D721Med (cell line): ENCODE measurements around the gene RAB29.

ENCODE experiments used
- DNase-seq: peaks from one replicate; pipeline ENCODE4 v3.0.0; 2011; ENCODE audit warnings: low spot score; ENCODE audit not compliant: insufficient read length
- FAIRE-seq: peaks from 2 replicates; lab custom pipeline; 2011; peaks lifted over from hg19 to GRCh38; lab: Jason Lieb, UNC
- TF ChIP-seq, protein P1 (sequence below): IDR thresholded peaks from 2 replicates; pipeline ENCODE4 v1.5.1; 2012; ENCODE audit warnings: mild to moderate bottlenecking, control low read depth; ENCODE audit not compliant: insufficient read depth; ENCODE audit errors: missing control alignments

RAB29 gene

DNA sequence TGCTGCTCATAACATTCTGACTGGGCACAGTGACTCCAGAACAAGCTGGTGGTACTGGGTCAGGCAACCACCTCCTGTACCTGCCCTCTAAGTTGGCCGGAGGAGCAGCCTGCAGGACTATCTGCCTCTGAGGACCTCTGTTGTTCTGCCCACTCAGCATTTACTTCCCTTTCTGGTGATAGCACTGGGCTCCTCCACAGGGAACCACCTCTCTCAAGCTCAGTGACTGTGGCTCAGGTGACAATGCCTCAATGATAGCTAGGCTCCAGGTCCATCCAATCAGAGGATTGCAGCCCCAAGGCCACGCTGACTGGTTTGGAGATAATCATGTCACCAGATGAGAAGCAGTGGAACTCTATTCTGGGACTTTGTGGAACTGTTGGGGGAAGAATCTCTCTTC lies 21.9 kb upstream of the RAB29 start:
- DNase-seq: no peak
- no peak for FAIRE-seq
- TF ChIP-seq, protein P1, sequence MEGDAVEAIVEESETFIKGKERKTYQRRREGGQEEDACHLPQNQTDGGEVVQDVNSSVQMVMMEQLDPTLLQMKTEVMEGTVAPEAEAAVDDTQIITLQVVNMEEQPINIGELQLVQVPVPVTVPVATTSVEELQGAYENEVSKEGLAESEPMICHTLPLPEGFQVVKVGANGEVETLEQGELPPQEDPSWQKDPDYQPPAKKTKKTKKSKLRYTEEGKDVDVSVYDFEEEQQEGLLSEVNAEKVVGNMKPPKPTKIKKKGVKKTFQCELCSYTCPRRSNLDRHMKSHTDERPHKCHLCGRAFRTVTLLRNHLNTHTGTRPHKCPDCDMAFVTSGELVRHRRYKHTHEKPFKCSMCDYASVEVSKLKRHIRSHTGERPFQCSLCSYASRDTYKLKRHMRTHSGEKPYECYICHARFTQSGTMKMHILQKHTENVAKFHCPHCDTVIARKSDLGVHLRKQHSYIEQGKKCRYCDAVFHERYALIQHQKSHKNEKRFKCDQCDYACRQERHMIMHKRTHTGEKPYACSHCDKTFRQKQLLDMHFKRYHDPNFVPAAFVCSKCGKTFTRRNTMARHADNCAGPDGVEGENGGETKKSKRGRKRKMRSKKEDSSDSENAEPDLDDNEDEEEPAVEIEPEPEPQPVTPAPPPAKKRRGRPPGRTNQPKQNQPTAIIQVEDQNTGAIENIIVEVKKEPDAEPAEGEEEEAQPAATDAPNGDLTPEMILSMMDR: no peak

DNA sequence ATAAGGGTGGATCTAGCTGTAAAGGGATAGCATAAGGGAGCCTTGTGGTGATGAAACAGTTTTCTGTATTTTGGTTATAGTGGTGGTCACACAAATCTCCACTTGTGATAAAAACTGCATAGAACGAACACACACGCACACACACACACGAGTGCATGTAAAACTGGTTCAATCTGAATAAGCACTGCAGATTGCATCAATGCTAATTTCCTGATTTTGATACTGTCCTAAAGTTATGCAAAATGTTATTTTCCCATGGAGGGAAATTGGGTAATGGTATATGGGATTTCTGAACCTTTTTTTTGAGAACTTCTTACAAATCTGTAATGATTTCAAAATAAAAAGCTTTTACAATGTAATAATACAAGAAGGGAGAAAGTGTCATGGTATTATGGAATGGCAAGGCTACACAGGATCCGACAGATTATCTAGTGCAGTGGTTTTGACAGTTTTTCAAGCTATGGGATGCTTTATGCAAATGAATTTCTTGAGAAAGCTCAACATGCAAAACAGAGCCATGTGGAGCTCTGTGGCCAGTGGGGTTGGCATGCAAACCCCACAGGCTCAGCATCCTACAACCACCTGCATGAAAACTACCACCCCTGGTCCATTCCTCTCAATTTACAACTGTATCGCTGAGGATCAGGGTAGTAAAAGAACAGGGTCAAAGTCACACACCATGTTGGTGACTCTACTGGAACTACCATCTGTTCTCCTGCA lies 18.9 kb upstream of the RAB29 start:
- no peak for FAIRE-seq
- DNase-seq: no peak
- TF ChIP-seq, protein P1: no peak

DNA sequence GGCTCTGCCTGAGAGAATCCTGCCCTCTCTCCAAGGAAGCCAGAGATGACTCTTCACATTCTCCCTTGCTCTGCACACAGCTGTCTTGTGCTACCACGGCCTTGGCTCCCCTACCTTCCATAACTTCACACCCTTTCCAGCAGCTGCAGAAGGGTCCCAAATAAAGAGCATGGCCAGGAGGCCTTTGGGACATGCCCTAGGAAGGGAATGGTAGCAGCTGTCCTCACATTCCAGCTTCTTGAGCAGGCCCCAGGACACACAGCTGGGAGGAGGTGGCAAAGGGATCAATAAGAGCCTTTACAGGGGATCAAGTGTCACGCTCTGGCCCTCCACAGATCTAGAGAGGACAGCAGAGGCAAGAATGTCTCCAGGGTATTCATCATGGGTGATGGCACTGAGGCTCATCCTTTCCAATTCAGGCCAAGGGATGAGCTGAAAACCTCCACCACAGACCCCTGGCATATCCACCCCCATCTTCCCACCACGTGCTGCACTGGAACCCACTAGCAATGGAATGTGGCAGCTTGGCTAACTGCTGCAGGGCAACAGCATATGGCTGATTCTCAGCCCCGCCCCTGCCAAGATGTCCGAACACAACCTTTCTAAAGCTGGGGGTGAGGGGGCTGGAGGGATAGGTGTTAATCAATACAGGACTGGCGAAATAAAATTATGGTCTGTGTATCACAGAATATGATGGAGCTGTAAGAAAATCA lies 17.8 kb upstream of the RAB29 start:
- TF ChIP-seq, protein P1: no peak
- DNase-seq (no peak), FAIRE-seq (no peak)

DNA sequence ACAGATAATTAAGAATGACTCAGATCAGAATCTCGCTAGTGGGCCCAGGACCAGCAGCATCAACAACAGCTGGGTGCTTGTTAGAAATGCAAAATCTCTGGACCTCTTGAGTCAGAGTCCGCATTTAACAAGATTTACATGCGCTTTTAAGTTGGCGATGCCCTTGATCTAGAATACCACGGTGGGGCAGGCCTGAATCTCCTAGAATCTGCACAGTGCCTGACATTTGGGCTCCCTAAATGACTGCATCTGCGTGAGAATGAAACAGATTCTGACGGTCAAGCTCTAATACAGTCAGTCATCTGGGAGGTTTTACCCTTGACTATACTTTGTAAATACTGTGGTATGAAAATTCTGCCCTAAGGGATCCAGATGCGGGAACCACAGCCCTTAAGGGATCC lies 17.2 kb upstream of the RAB29 start:
- TF ChIP-seq, protein P1: no peak
- FAIRE-seq (no peak), DNase-seq (no peak)

DNA sequence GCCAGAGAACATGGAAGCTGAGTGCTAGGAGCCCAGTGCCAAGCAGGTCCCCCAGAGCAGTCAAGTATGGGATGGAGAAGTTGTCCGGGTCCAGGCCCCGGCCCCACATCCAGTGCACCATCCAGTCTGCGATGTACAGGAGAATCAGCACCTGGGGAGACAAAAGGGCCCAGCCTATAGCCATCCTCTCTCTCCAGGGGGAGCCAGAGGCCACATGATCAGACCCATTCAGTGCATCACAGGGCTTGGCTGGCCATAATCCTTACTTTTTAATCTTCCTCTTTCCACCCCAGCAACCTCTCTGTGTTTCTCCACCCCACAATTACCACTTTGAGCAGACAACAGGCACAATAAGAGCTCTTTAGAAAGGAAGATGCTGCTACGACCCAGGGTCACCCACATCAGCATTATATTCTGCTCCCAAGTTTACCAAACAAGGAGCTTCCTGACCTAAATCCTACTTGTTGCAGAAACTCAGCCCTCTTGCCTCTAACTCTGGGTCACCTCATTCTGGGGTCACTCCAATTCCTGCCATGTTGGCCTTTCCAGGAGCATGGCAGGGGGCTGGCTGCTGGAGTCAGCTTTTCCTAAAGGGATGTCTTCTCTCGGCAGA lies 16.4 kb upstream of the RAB29 start:
- TF ChIP-seq, protein P1: peak; percentile 91
- DNase-seq: peak; percentile 83
- FAIRE-seq: peak; percentile 61

DNA sequence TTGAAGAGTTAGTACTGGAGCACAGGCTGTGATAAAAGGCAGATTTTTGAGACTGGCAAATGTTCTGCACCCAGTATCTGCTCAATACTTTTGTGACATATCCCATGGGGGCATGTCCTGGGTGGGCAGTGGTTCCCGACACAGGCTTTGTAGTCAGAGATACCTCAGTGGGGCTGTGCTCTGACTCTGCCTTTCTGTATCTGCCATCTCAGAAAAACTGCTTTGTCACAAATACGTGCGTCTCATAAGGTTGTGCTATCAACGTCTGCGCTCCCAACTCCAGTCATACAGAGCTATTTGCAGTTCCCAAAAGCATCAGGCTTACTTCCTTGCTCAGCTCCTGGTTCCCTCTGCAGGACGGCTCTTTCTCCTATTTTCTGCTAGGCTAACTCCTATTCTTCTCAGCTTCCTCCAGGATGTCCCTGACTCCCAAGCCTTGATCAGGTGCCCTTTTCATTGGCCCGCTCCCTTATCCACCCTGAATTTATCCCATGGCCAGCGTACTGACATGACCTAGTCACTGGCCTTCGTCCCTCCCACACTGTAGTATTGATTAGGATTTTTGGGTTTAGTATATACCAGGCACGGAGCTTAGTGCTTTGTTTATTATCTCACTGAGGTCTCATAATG lies 12.1 kb upstream of the RAB29 start:
- DNase-seq (no peak), FAIRE-seq (no peak)
- TF ChIP-seq, protein P1: no peak
